ENCODE measurements around the gene C2CD4C. TPM values are rescaled to one million over a fixed set of nuclear protein-coding genes. Genes with fewer than 3 reads are reported as not detected.
"Not testable (repeated sequence)": the region's sequence is repeated elsewhere in the genome, so short reads cannot be mapped to it uniquely, and the experiment has no call there.

The C2CD4C gene
- total and polyA plus RNA-seq, 4 donors, result 0.88 to 1.1 TPM; not detected in 2

GRCh38 chr19:434152-434960 lies 25.4 kb upstream of the C2CD4C start:
- WGBS, 2 donors, result 89 to 92% methylated on average over 19 to 22 of the region's 22 CpGs
- no peak overlapping the region for H3K4me3 ChIP-seq (ENCODE audit: low read length in 2 of 2)
- H3K36me3 ChIP-seq (ENCODE audit: control insufficient read depth in 1 of 2, insufficient read depth in 2 of 2, low read length in 1 of 2), result no peaks in the 10 kb centered on the region
- no peak overlapping the region for H3K27ac ChIP-seq (ENCODE audit: low read depth in 1 of 2, low read length in 2 of 2)
- ATAC-seq (ENCODE audit: low FRiP score) (no peak), DNase-seq (no peak)
- H3K9me3 ChIP-seq (ENCODE audit: control insufficient read depth, low read length), result no peaks in the 10 kb centered on the region
- intact Hi-C loops (cut with DNase I), result no loop called here
- no peaks in the 10 kb centered on the region for H3K4me1 ChIP-seq (ENCODE audit: control insufficient read depth in 1 of 2, insufficient read depth in 2 of 2, low read length in 2 of 2)
- no peaks in the 10 kb centered on the region for H3K27me3 ChIP-seq (ENCODE audit: control insufficient read depth in 1 of 2, insufficient read depth in 2 of 2, low read length in 1 of 2)

- WGBS, 2 donors, result 96 to 97% methylated on average over 10 of the region's 10 CpGs
- ATAC-seq (ENCODE audit: low FRiP score), result no peak
- intact Hi-C loops (cut with DNase I), result no loop called here
Measured at GRCh38 chr19:430701-431100, 21.8 kb upstream of the C2CD4C start.

GRCh38 chr19:428149-428548 lies 19.2 kb upstream of the C2CD4C start:
- no peaks in the 10 kb centered on the region for H3K9me3 ChIP-seq (ENCODE audit: control insufficient read depth, low read length)
- H3K27me3 ChIP-seq (ENCODE audit: control insufficient read depth in 1 of 2, insufficient read depth in 2 of 2, low read length in 1 of 2), result no peaks in the 10 kb centered on the region
- intact Hi-C loops (cut with DNase I), result no loop called here
- DNase-seq (no peak), ATAC-seq (ENCODE audit: low FRiP score) (no peak)
- H3K4me1 ChIP-seq (ENCODE audit: control insufficient read depth in 1 of 2, insufficient read depth in 2 of 2, low read length in 2 of 2), result no peaks in the 10 kb centered on the region
- no peaks in the 10 kb centered on the region for H3K36me3 ChIP-seq (ENCODE audit: control insufficient read depth in 1 of 2, insufficient read depth in 2 of 2, low read length in 1 of 2)
- no peak overlapping the region for H3K27ac ChIP-seq (ENCODE audit: low read depth in 1 of 2, low read length in 2 of 2)
- no peak overlapping the region for H3K4me3 ChIP-seq (ENCODE audit: low read length in 2 of 2)
- WGBS, 2 donors, result 91 to 96% methylated on average over 15 of the region's 15 CpGs

More at GRCh38 chr19:430701-431100, 21.8 kb upstream of the C2CD4C start:
- DNase-seq, result no peak
- no peak overlapping the region for H3K27ac ChIP-seq (ENCODE audit: low read depth in 1 of 2, low read length in 2 of 2)
- no peak overlapping the region for H3K4me3 ChIP-seq (ENCODE audit: low read length in 2 of 2)
- no peaks in the 10 kb centered on the region for H3K9me3 ChIP-seq (ENCODE audit: control insufficient read depth, low read length)
- H3K36me3 ChIP-seq (ENCODE audit: control insufficient read depth in 1 of 2, insufficient read depth in 2 of 2, low read length in 1 of 2), result no peaks in the 10 kb centered on the region
- H3K4me1 ChIP-seq (ENCODE audit: control insufficient read depth in 1 of 2, insufficient read depth in 2 of 2, low read length in 2 of 2), result no peaks in the 10 kb centered on the region
- H3K27me3 ChIP-seq (ENCODE audit: control insufficient read depth in 1 of 2, insufficient read depth in 2 of 2, low read length in 1 of 2), result no peaks in the 10 kb centered on the region

GRCh38 chr19:427675-428074 lies 18.7 kb upstream of the C2CD4C start:
- H3K27me3 ChIP-seq (ENCODE audit: control insufficient read depth in 1 of 2, insufficient read depth in 2 of 2, low read length in 1 of 2); H3K4me1 ChIP-seq (ENCODE audit: control insufficient read depth in 1 of 2, insufficient read depth in 2 of 2, low read length in 2 of 2); H3K36me3 ChIP-seq (ENCODE audit: control insufficient read depth in 1 of 2, insufficient read depth in 2 of 2, low read length in 1 of 2); ATAC-seq (ENCODE audit: low FRiP score); intact Hi-C loops (cut with DNase I); DNase-seq; H3K27ac ChIP-seq (ENCODE audit: low read depth in 1 of 2, low read length in 2 of 2); H3K9me3 ChIP-seq (ENCODE audit: control insufficient read depth, low read length); H3K4me3 ChIP-seq (ENCODE audit: low read length in 2 of 2): not testable (repeated sequence)
- 82 to 84% methylated on average over 16 to 19 of the region's 19 CpGs for WGBS, 2 donors

GRCh38 chr19:426725-427445 lies 17.9 kb upstream of the C2CD4C start:
- H3K9me3 ChIP-seq (ENCODE audit: control insufficient read depth, low read length), result no peaks in the 10 kb centered on the region
- intact Hi-C loops (cut with DNase I), result no loop called here
- no peaks in the 10 kb centered on the region for H3K27me3 ChIP-seq (ENCODE audit: control insufficient read depth in 1 of 2, insufficient read depth in 2 of 2, low read length in 1 of 2)
- no peaks in the 10 kb centered on the region for H3K36me3 ChIP-seq (ENCODE audit: control insufficient read depth in 1 of 2, insufficient read depth in 2 of 2, low read length in 1 of 2)
- ATAC-seq (ENCODE audit: low FRiP score), result no peak
- 53% methylated on average over 46 to 48 of the region's 51 CpGs for WGBS, 2 donors
- H3K4me1 ChIP-seq (ENCODE audit: control insufficient read depth in 1 of 2, insufficient read depth in 2 of 2, low read length in 2 of 2), result no peaks in the 10 kb centered on the region
- no peak overlapping the region for H3K27ac ChIP-seq (ENCODE audit: low read depth in 1 of 2, low read length in 2 of 2)
- no peak overlapping the region for H3K4me3 ChIP-seq (ENCODE audit: low read length in 2 of 2)
- peak in 1 of 2 donors; percentile 65 for DNase-seq

GRCh38 chr19:425056-425455 lies 16.1 kb upstream of the C2CD4C start:
- no peaks in the 10 kb centered on the region for H3K27me3 ChIP-seq (ENCODE audit: control insufficient read depth in 1 of 2, insufficient read depth in 2 of 2, low read length in 1 of 2)
- no peaks in the 10 kb centered on the region for H3K9me3 ChIP-seq (ENCODE audit: control insufficient read depth, low read length)
- no peaks in the 10 kb centered on the region for H3K36me3 ChIP-seq (ENCODE audit: control insufficient read depth in 1 of 2, insufficient read depth in 2 of 2, low read length in 1 of 2)
- ATAC-seq (ENCODE audit: low FRiP score), result no peak
- no peak overlapping the region for H3K27ac ChIP-seq (ENCODE audit: low read depth in 1 of 2, low read length in 2 of 2)
- H3K4me1 ChIP-seq (ENCODE audit: control insufficient read depth in 1 of 2, insufficient read depth in 2 of 2, low read length in 2 of 2), result no peaks in the 10 kb centered on the region
- no peak for DNase-seq
- intact Hi-C loops (cut with DNase I), result no loop called here
- H3K4me3 ChIP-seq (ENCODE audit: low read length in 2 of 2), result no peak overlapping the region
- WGBS, 2 donors, result 94 to 95% methylated on average over 26 of the region's 26 CpGs

GRCh38 chr19:424546-424945 lies 15.6 kb upstream of the C2CD4C start:
- DNase-seq (no peak), ATAC-seq (ENCODE audit: low FRiP score) (peak; percentile 38)
- no peaks in the 10 kb centered on the region for H3K36me3 ChIP-seq (ENCODE audit: control insufficient read depth in 1 of 2, insufficient read depth in 2 of 2, low read length in 1 of 2)
- H3K4me3 ChIP-seq (ENCODE audit: low read length in 2 of 2), result no peak overlapping the region
- H3K9me3 ChIP-seq (ENCODE audit: control insufficient read depth, low read length), result no peaks in the 10 kb centered on the region
- 93 to 94% methylated on average over 15 of the region's 15 CpGs for WGBS, 2 donors
- no peaks in the 10 kb centered on the region for H3K27me3 ChIP-seq (ENCODE audit: control insufficient read depth in 1 of 2, insufficient read depth in 2 of 2, low read length in 1 of 2)
- no peak overlapping the region for H3K27ac ChIP-seq (ENCODE audit: low read depth in 1 of 2, low read length in 2 of 2)
- intact Hi-C loops (cut with DNase I), result no loop called here
- H3K4me1 ChIP-seq (ENCODE audit: control insufficient read depth in 1 of 2, insufficient read depth in 2 of 2, low read length in 2 of 2), result no peaks in the 10 kb centered on the region

GRCh38 chr19:423691-424466 lies 14.9 kb upstream of the C2CD4C start:
- H3K36me3 ChIP-seq (ENCODE audit: control insufficient read depth in 1 of 2, insufficient read depth in 2 of 2, low read length in 1 of 2), result no peaks in the 10 kb centered on the region
- no peak for DNase-seq
- H3K9me3 ChIP-seq (ENCODE audit: control insufficient read depth, low read length), result no peaks in the 10 kb centered on the region
- WGBS, 2 donors, result 91 to 92% methylated on average over 25 of the region's 25 CpGs
- ATAC-seq (ENCODE audit: low FRiP score), result no peak
- H3K27me3 ChIP-seq (ENCODE audit: control insufficient read depth in 1 of 2, insufficient read depth in 2 of 2, low read length in 1 of 2), result no peaks in the 10 kb centered on the region
- H3K4me1 ChIP-seq (ENCODE audit: control insufficient read depth in 1 of 2, insufficient read depth in 2 of 2, low read length in 2 of 2), result no peaks in the 10 kb centered on the region
- intact Hi-C loops (cut with DNase I), result no loop called here
- H3K27ac ChIP-seq (ENCODE audit: low read depth in 1 of 2, low read length in 2 of 2), result no peak overlapping the region
- no peak overlapping the region for H3K4me3 ChIP-seq (ENCODE audit: low read length in 2 of 2)
